ENCODE results near the gene BBIP1.
"Not testable (repeated sequence)": the region's sequence is repeated elsewhere in the genome, so short reads cannot be mapped to it uniquely, and the experiment has no call there.

The BBIP1 gene

DNA sequence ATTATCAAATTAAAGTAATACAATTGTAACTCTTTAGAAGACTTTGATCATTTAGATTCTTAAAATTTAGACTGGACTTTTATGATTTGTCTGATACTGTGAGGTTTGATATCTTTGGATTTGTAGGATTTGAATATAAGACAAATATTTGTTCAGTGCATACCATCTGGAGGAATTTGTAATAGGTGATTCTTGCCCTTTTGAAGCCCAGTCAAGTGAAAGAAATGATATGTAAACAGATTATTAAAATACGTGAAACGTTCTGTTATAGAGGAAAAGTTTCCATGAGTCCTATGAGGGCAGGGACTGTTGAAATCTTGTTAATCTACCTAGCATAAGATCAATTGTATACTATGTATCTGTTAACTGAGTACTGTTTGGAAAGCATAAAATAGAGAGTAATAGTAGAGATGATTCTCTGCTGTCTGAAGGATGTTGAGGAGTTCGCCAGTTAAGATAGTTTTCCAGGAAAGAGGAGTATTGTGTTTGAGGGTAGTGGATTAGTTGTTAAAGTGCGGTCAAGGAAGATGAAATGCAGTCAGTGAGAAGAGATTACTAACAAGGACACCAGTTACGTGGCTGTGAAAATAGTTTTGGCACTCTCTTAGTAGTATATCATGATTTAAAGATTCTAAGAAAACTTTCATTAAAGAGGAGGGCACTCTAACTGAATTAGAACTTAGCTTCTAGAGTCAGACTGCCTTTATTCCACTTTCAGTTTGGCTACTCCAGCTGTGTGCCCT, 32.9 kb downstream of the BBIP1 start:
- DNase-seq (ENCODE audit: low spot score) = no peak

GRCh38 chr10:110883924-110884323, 35.1 kb downstream of the BBIP1 start:
- DNase-seq (ENCODE audit: low spot score) = no peak

DNA sequence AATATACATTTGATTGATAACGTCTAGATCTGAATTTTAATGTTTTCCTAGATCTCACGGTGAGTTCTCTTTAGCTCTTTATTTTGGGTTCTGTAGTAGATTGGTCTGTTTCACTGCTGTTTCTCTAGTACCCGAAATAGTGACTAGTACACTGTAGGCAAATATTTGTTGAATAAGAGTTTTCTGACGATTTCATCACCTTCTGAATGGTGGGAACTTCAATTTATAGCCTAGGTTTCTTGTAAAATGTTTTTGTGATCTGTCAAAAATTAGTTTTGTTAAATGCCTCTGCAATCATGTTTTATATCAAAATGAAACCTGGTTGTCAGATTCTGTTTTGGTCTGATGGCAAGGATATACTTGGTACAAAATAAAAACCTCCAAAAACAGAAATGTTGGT, 37.1 kb downstream of the BBIP1 start:
- no peak for DNase-seq (ENCODE audit: low spot score)

DNA sequence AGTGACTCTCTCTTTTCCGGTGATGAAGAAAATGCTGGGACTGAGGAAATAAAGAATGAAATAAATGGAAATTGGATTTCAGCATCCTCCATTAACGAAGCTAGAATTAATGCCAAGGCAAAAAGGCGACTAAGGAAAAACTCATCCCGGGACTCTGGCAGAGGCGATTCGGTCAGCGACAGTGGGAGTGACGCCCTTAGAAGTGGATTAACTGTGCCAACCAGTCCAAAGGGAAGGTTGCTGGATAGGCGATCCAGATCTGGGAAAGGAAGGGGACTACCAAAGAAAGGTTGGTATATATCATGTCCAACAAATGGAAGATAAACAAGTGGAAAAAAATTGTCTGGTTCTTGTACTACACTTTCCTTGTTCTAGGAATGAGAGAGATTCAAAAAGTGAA, 37.7 kb downstream of the BBIP1 start:
- no peak for DNase-seq (ENCODE audit: low spot score)

DNA sequence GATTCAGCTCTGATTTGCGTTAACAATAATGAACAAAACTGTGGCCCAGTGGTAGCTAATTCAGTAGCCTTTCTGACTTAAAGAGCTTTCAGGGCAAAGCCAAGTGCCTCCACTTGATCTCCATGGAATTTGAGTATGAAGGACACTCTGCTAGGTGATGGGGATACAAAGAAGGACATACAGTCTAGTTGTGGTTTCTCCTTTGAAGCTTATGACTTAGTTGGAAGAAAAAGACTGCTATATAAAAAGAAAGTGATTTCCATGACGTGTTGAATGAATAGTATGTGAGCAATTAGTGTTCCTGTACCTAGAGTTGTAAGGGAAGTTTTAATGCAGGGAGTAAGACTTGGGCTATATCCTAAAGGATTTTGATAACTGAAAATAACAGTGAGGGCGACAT, 39.0 kb downstream of the BBIP1 start:
- no peak for DNase-seq (ENCODE audit: low spot score)

DNA sequence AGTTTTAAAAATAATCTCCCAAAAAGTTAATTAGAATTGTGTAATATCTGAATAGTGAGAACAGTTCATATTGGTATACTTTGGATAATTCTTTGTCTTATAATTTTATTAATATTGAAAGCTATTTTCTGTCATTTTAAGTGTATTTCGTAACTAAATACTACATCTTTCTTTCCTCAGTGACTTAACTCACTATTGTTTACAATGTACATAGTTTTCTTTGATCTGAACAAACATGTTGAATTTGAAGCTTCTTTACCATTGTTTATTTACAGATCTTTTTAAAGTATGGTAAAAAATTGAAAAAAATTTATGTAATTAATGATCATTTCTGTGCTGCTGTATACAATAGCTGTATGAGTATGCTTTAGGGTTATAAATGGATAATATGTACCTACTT, 42.2 kb downstream of the BBIP1 start:
- DNase-seq (ENCODE audit: low spot score) = no peak

DNA sequence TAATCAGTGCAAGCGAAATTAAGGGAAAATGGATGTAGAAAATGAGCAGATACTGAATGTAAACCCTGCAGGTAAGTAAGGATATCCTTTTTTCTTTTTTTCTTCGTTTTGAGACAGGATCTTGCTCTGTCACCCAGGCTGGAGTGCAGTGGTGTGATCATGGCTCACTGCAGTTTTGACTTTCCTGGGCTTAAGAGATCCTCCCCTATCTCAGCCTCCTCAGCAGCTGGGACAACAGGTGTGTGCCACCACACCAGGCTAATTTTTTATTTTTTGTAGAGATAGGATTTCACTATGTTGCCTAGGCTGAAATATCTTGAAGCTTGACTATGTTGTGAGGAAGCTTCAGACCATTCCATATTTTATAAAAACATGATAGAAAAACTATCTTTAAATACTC, 43.0 kb downstream of the BBIP1 start:
- no peak for DNase-seq (ENCODE audit: low spot score)

GRCh38 chr10:110873951-110874350, 45.0 kb downstream of the BBIP1 start:
- DNase-seq (ENCODE audit: low spot score) = no peak

GRCh38 chr10:110872984-110873923, 45.7 kb downstream of the BBIP1 start:
- DNase-seq (ENCODE audit: low spot score) = no peak

DNA sequence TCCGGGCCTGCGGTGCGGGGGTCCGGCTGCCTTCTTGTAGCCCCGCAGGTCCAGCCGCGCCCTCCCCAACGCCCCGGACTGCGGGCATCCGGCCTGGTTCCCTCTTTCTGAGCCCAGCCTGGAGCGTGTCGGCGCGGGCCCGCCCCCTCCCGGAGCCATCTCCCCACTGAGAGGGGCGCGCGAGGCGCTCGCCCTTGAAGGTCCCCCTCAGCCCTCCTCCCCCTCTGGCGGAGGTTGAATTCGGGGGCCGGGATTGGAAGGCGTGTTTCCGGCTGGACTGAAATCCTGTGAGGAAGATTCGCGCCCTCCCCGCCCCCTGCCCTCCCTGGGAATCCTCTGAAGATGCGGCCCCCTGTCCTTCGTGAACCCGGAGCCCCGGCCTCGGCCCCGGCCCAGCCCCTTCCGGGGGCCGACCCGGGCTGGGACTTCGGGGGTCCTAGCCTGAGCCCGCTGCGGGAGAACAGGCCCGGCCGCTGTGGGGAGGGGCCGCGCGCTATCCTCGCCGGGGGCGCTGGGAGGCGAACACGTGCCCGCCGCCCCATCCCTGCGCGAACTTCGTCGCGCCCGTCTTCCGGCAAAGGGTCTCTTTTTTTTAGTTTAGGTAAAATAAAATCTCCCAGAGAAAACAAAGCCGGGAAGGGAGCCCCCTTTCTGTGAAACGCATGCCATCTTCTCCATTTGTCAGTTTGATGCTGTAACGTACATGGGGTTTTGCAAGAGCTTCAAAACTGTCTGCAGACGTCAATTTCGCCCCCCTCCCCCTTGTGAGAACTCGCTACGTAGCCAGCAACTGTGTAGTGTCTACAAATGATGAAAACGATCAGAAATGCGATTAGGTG, 46.6 kb downstream of the BBIP1 start:
- DNase-seq (ENCODE audit: low spot score) = peak; percentile 27

GRCh38 chr10:110871298-110872084, 47.5 kb downstream of the BBIP1 start, which contains the start of gene PDCD4:
Gene PDCD4, plus strand, starts transcription at chr10:110871928. Its CDS starts 4,100 bp downstream, at chr10:110876028.
- peak; percentile 98 for DNase-seq (ENCODE audit: low spot score)

DNA sequence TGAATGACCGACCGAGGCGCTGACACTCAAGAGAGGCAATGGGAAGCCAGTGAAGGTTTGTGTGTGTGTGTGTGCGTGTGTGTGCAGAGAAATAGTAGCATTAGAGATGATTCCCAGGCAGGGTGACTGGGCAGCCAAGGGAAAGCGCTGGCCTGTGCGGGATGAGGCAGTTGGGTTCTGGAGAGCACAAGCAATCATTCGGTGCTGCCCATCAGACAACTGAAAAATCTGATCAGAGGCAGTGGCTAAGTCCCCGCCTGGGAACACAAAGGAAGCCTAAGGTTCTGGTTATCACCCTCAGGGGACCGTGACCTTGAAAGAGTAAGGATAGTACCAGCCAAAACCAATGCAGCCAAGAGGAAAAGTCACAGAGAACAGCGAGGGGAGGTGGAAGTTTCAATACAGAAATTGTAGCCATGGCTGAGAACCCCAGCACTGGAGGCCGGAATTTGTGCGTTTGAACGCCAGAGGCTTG, 48.1 kb downstream of the BBIP1 start:
- no peak for DNase-seq (ENCODE audit: low spot score)

GRCh38 chr10:110868981-110869380, 50.0 kb downstream of the BBIP1 start:
- DNase-seq (ENCODE audit: low spot score) = no peak

DNA sequence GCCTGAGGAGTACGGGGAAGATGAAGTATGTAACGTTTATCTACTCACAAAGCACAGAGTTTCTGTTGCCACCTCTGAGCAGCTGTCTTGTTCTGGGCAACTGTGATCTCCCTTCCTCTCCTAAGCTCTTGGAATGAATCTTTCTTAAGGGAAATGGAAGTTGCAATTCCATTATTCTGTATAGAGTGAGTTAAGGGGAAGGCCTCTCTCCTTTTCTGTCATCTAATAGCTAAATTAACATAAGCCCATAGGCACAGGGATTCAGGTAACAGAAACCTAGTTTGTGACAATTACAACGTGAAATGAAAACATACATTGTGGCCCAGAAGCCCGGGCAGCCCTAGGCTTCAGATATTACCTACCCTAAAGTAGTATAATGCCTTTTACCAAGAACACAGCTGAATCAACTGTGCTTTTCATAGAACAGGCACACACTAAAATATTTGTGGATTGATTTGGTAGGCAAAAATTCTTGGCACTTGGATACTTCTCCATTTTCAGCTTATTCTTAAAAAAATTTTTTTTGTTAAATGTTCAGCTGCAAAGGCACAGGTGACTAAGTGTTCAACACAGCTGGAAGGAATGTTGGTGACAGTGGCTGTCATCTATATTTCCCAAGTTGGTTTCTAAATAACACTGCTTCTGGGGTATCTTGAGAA, 51.0 kb downstream of the BBIP1 start:
- DNase-seq (ENCODE audit: low spot score) = no peak

DNA sequence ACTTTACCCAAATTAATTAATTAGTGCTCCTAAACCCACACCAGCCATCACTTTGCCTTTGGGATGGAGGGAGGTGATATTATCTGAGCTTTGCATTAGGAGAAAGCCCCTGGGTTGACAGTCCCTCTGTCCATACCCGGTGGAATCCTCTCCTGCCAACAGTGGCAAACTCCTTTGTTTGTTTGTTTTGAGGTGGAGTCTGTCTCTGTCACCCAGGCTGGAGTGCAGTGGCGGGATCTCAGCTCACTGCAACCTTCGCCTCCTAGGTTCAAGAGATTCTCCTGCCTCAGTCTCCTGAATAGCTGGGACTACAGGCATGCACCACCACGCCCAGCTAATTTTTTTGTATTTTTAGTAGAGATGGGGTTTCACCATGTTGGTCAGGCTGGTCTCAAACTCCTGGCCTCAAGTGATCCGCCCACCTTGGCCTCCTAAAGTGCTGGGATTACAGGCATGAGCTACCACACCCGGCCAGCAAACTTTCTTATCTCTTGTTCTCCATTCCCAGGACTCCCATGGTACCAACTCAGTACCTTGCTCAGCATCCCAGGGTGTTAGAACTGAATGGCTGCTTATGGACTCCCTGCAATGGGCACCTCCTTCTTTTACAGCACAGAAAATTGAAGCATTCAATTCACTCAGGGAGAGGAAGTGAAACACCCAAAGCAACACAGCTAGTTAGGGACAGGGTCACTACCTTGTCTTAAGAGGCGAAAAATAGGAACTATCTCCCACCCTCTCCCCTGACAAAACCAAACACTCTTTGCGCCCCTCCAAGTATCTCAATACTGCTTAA, 51.8 kb downstream of the BBIP1 start:
- not testable (repeated sequence) for DNase-seq (ENCODE audit: low spot score)

DNA sequence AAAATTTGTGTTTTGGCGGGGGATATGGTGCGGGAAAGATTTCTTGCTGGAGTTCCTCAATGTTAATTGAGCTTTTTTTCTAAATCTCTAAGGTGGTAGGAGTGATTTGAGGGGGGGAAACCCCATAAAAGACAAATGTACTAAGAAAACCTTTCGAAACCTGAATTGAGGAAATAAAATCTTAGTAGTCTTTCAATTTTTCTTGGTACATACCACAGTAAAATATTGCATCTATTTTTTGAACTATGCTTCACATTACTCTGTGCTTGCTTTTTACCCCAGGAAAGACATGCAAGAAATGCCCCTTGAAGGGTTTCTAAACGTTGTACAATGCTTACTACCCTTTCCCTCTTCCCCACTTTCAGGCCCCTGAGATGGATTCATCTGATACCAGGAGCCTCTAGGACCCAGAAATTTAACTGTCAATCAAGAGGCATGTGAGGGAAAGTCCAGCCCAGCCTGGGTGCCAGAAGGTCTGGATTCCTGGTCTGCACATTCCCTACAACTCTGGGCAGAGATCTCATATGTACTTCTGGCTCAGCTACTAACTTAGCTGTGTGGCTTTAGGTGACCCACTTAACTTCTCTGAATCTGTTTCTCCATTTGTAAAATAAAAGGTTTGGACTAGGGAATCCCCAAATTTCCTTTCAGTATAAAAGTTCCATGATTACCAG, 53.0 kb downstream of the BBIP1 start:
- DNase-seq (ENCODE audit: low spot score) = no peak

DNA sequence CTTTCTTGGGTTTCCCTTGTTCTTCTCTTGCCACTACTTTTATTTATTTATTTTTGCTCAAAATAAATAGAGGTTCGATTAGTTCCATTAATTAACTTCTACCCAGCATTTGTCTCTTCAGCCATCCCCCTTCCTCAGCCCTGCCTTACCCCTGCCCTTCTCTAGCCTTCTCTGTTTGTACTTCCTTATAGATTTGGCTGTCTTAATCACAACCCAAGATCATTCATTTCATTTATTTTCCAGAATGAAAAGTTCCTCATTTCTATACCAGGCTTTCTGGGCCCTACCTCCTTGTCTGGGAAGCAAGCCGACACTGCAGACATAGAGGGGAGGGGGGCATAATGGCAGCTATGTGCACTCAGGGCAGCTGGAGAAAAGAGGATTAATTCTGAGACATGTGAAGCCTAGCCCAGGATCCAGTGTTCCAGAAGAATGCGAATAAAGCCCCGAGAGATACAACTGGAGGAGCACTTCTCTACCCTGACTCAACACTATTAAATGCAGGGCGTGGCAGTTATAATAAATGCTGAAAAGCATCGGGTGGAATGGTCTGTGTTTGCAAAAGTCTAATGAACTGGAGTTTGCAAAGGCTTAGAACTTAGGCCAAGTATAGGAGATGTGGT, 53.7 kb downstream of the BBIP1 start:
- DNase-seq (ENCODE audit: low spot score) = peak; percentile 67

DNA sequence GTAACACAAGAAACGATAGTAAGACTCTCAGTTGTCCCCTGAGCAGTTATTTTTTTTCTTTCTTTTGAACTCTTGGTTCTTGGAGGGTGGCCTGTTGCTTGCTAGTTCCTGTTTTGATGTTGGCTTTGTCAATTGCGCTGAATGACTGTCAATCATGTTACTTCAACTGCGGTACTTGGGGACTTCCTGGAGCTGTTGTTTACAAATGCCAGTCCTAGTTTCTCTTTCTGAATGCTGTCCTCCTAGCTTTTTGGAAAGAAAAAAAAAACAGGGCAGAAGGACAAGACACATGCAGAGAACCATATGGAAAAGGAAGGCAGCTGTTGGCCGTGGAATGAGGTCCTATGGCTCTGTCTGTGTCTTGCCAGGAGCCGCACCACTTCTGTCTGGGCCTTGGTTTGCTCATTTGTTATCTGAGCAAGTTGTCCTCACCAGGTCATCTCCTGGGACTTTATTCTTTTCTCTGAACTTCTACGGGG, 54.3 kb downstream of the BBIP1 start:
- DNase-seq (ENCODE audit: low spot score) = no peak

DNA sequence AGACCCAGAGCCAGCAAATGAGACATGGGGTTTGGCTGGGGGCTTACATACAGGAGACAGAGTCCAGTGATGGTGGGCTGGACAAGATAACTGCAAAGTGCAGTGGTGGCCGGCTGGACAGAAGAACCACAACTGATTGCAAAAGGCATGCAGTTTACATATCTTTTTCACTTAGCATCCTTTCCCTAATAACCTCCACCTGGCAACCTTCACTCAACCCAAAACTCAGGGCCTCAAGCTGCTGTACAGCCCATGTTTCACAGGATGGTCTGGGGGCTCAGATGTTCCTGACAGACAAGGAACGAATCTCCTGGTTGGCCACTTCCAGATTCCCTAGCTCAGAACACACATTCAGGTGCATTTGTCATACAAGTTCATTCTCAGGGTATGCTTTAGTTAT, 55.0 kb downstream of the BBIP1 start:
- DNase-seq (ENCODE audit: low spot score) = no peak
